K562 (cell line): ENCODE measurements around the gene MDK. TPM values are rescaled to one million over a fixed set of nuclear protein-coding genes. Genes with fewer than 3 reads are reported as not detected.

Experiments
- ARID4B ChIP-seq: sonication (generic); formaldehyde crosslinking; IDR thresholded peaks from 2 replicates; pipeline ENCODE4 v1.8.0; 2022; ENCODE audit warnings: mild to moderate bottlenecking, missing genetic modification reagents
- CBX5 ChIP-seq: IDR thresholded peaks from 2 replicates; pipeline ENCODE4 v1.6.1; 2014; ENCODE audit warnings: low read depth, borderline replicate concordance
- CTCF ChIP-seq, 3 experiments: IDR thresholded peaks in 2 of 3; conservative IDR thresholded peaks in 1 of 3; 2 replicates each; pipeline ENCODE4 v1.5.1; 2011 to 2012; ENCODE audit warnings: low read length in 3 of 3, mild to moderate bottlenecking in 3 of 3, control low read depth in 2 of 3, improper control_type of control experiment in 1 of 3, inconsistent platforms in 1 of 3, low read depth in 1 of 3, mixed read lengths in 1 of 3, moderate library complexity in 1 of 3; ENCODE audit not compliant: insufficient read depth in 2 of 3
- KLF16 ChIP-seq: IDR thresholded peaks from 2 replicates; pipeline ENCODE4 v1.6.1; 2016; ENCODE audit warnings: antibody characterized with exemption
- MIER1 ChIP-seq: fragments of 450-650 bp; IDR thresholded peaks from 2 replicates; pipeline ENCODE4 v1.6.1; 2016; ENCODE audit warnings: antibody characterized with exemption, mild to moderate bottlenecking, low read depth
- MYC ChIP-seq, 2 experiments: fragments of 250-450 bp in 1 of 2; sonication (Bioruptor Pico) in 1 of 2; IDR thresholded peaks; 2 replicates each; pipeline versions ENCODE4 v1.5.1 to v1.6.1; 2012 to 2021; ENCODE audit warnings: low read depth in 2 of 2, borderline replicate concordance in 1 of 2, improper control_type of control experiment in 1 of 2, low read length in 1 of 2, mild to moderate bottlenecking in 1 of 2, moderate library complexity in 1 of 2
- NFE2 ChIP-seq: IDR thresholded peaks from 2 replicates; pipeline ENCODE4 v1.6.1; 2014; ENCODE audit warnings: antibody characterized with exemption, low read depth
- POLR2H ChIP-seq: IDR thresholded peaks from 2 replicates; pipeline ENCODE4 v1.6.1; 2016; ENCODE audit warnings: missing genetic modification characterization, low read depth, mild to moderate bottlenecking, control low read depth, missing compliant biosample characterization, moderate library complexity
- RB1 ChIP-seq: fragments of 450-650 bp; IDR thresholded peaks from 2 replicates; pipeline ENCODE4 v1.6.1; 2017; ENCODE audit warnings: low read depth, mild to moderate bottlenecking
- SOX6 ChIP-seq: fragments of 450-650 bp; IDR thresholded peaks from 2 replicates; pipeline ENCODE4 v1.6.1; 2014; ENCODE audit warnings: mild to moderate bottlenecking
- SRF ChIP-seq, 2 experiments: fragments of 250-450, 450-650 bp in 1 of 2; sonication (Bioruptor Pico) in 1 of 2; sonication (generic) in 1 of 2; formaldehyde crosslinking; IDR thresholded peaks; 2 replicates each; pipeline versions ENCODE4 v1.5.0 to v1.5.1; 2020 to 2022; ENCODE audit warnings: mild to moderate bottlenecking in 1 of 2, missing genetic modification reagents in 1 of 2
- TARDBP ChIP-seq: fragments of 450-650 bp; IDR thresholded peaks from 2 replicates; pipeline ENCODE4 v1.6.1; 2016
- ZFP30 ChIP-seq: fragments of 250-450 bp; sonication (Bioruptor Pico); IDR thresholded peaks from 2 replicates; pipeline ENCODE4 v1.8.0; 2022; ENCODE audit warnings: moderate library complexity, mild to moderate bottlenecking, inconsistent platforms, borderline replicate concordance
- ZNF778 ChIP-seq: fragments of 450-650 bp; formaldehyde crosslinking; IDR thresholded peaks from 2 replicates; pipeline ENCODE4 v1.4.0; 2020; ENCODE audit warnings: mild to moderate bottlenecking, moderate library complexity
- polyA plus RNA-seq, 8 experiments: library from polyadenylated mRNA; depleted of rRNA in 4 of 8; stranded (reverse) in 5 of 8; unstranded in 3 of 8; fragments of >200 nt; fragmentation: Nextera tagmentation in 2 of 8; fragmentation: Illumina TruSeq in 1 of 8; extraction: Ambion mirVana in 2 of 8; extraction: Trizol in 1 of 8; gene quantifications; 2 replicates each; pipeline versions ENCODE4 v1.2.1 to v1.2.3, GENCODE V29; 2011 to 2014; ENCODE audit warnings: inconsistent platforms in 1 of 8, missing spikeins in 1 of 8
- total RNA-seq, 7 experiments: library from RNA; depleted of rRNA in 6 of 7; stranded (reverse); fragments of >200 nt in 6 of 7; fragmentation: Illumina TruSeq in 2 of 7; extraction: Trizol in 2 of 7; gene quantifications; 2 replicates each; pipeline versions ENCODE4 v1.2.1 to v1.2.3, GENCODE V29; 2011 to 2021; ENCODE audit warnings: low replicate concordance in 1 of 7
- TF ChIP-seq, protein P1 (sequence below): fragments of 450-650 bp; IDR thresholded peaks from 2 replicates; pipeline ENCODE4 v1.6.1; 2017; ENCODE audit warnings: antibody characterized with exemption, mild to moderate bottlenecking
- TF ChIP-seq, protein P2 (sequence below): fragments of 450-650 bp; formaldehyde crosslinking; conservative IDR thresholded peaks from 2 replicates; pipeline ENCODE4 v1.4.0; 2022; ENCODE audit warnings: mild to moderate bottlenecking, missing genetic modification characterization

Gene MDK
- total and polyA plus RNA-seq, 9 of the 15 experiments (the other 6 are each of a cell fraction or from before 2014, with no cell fraction given), result 20.7 to 700 (median 350) TPM

- TF ChIP-seq SOX6, result no peak
- no peak for TF ChIP-seq POLR2H
- no peak for TF ChIP-seq KLF16
- no peak for TF ChIP-seq ZNF778 (CRISPR knock-in tag)
- peak; percentile 81 to 89 (median 84) for TF ChIP-seq CTCF (IDR thresholded peaks at IDR 0.05 in 2 of 3, conservative IDR thresholded peaks at IDR 0.05 in 1 of 3; ENCODE audit: insufficient read depth in 2 of 3, low read depth in 1 of 3, low read length in 3 of 3)
- TF ChIP-seq ZFP30 (CRISPR knock-in tag), result no peak
- TF ChIP-seq, protein P1, sequence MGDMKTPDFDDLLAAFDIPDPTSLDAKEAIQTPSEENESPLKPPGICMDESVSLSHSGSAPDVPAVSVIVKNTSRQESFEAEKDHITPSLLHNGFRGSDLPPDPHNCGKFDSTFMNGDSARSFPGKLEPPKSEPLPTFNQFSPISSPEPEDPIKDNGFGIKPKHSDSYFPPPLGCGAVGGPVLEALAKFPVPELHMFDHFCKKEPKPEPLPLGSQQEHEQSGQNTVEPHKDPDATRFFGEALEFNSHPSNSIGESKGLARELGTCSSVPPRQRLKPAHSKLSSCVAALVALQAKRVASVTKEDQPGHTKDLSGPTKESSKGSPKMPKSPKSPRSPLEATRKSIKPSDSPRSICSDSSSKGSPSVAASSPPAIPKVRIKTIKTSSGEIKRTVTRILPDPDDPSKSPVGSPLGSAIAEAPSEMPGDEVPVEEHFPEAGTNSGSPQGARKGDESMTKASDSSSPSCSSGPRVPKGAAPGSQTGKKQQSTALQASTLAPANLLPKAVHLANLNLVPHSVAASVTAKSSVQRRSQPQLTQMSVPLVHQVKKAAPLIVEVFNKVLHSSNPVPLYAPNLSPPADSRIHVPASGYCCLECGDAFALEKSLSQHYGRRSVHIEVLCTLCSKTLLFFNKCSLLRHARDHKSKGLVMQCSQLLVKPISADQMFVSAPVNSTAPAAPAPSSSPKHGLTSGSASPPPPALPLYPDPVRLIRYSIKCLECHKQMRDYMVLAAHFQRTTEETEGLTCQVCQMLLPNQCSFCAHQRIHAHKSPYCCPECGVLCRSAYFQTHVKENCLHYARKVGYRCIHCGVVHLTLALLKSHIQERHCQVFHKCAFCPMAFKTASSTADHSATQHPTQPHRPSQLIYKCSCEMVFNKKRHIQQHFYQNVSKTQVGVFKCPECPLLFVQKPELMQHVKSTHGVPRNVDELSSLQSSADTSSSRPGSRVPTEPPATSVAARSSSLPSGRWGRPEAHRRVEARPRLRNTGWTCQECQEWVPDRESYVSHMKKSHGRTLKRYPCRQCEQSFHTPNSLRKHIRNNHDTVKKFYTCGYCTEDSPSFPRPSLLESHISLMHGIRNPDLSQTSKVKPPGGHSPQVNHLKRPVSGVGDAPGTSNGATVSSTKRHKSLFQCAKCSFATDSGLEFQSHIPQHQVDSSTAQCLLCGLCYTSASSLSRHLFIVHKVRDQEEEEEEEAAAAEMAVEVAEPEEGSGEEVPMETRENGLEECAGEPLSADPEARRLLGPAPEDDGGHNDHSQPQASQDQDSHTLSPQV, result peak; percentile 15; the same call in 1 of the 2 replicates
- TF ChIP-seq RB1, result peak; percentile 79
- no peak for TF ChIP-seq MIER1
- TF ChIP-seq MYC (IDR thresholded peaks at IDR 0.05; ENCODE audit: low read depth, low read length), result peak; percentile 15; the same call in 1 of the 2 replicates
- no peak for TF ChIP-seq MYC (CRISPR knock-in tag; IDR thresholded peaks at IDR 0.05; ENCODE audit: borderline replicate concordance, low read depth)
- TF ChIP-seq CBX5, result no peak
- no peak for TF ChIP-seq SRF (CRISPR knock-in tag; IDR thresholded peaks at IDR 0.05)
- TF ChIP-seq TARDBP, result no peak
- no peak for TF ChIP-seq NFE2
- TF ChIP-seq, protein P2, sequence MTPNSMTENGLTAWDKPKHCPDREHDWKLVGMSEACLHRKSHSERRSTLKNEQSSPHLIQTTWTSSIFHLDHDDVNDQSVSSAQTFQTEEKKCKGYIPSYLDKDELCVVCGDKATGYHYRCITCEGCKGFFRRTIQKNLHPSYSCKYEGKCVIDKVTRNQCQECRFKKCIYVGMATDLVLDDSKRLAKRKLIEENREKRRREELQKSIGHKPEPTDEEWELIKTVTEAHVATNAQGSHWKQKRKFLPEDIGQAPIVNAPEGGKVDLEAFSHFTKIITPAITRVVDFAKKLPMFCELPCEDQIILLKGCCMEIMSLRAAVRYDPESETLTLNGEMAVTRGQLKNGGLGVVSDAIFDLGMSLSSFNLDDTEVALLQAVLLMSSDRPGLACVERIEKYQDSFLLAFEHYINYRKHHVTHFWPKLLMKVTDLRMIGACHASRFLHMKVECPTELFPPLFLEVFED (CRISPR knock-in tag), result no peak
- TF ChIP-seq ARID4B (CRISPR knock-in tag), result 0 out of 2 replicates have a peak, but pooled peaks have one; percentile 21
Observed at GRCh38 chr11:46367244-46367915, 14.1 kb upstream of the MDK start (continued).
